GM19035 (cell line): ENCODE results near the gene ENTREP1.
"Not testable (repeated sequence)": the region's sequence is repeated elsewhere in the genome, so short reads cannot be mapped to it uniquely, and the experiment has no call there.

Source experiments
- ATAC-seq: cut with Tn5 transposase; IDR thresholded peaks from one replicate; pipeline ENCODE4 v1.9.1; 2021; ENCODE audit not compliant: unreplicated experiment

The ENTREP1 gene

DNA sequence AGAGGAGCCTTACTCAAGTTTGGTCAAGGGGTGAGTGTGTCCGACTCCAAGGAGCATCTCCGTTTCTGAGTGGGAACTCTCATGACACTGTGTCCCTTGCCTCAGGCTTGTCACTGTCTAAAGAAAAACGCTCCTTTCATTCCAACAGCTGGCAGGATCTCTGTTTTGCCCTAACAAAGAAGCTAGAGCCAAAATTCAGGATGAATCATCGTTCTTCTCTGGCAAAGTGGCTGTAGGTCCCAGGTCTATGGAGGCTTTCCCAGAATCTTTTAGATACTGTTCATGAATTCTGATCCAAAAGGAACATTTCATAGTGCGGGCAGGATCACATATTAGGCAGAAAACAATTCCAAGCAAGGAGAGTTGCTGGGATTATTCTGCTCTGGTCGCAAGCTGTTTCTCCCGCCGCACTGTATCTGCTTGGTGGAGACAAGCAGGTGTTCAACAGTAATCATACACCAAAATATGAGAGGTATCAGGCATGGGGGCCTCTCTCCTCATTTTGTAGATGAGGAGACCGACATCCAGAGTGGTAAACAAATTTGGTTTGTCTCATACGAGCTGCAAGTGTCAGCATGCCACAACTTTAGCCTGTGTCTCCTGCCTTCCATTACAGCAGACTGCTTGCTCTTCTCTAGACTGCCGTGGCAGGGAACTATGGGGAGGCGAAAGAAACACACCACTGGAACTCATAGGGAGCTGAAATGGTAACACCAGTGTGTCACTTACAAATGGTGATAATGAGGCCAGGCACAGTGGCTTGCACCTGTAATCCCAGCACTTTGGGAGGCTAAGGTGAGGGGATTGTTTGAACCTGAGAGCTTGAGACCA lies 72.6 kb downstream of the ENTREP1 start:
- ATAC-seq = no peak

DNA sequence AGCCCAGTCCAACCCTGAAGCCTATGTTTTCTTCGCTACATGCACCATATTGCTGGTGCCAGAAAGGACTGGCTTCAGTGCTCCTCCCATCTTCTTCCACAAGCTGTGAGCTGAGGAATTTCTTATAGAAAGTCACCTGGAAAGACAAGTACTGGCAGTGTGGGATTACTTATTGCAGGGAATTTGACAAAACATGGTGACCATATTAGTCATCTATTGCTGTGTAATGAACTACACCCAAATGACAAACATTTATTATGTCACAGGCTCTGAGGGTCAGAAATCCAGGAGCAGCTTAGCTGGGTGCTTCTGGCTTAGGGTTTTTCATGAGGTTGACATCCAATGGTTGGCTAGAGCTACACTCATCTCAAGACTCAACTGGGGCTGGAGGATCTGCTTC lies 75.5 kb downstream of the ENTREP1 start:
- no peak for ATAC-seq

GRCh38 chr9:69409936-69410335 lies 84.9 kb downstream of the ENTREP1 start:
- ATAC-seq = not testable (repeated sequence)

GRCh38 chr9:69411246-69411645 lies 86.2 kb downstream of the ENTREP1 start:
- ATAC-seq = no peak

DNA sequence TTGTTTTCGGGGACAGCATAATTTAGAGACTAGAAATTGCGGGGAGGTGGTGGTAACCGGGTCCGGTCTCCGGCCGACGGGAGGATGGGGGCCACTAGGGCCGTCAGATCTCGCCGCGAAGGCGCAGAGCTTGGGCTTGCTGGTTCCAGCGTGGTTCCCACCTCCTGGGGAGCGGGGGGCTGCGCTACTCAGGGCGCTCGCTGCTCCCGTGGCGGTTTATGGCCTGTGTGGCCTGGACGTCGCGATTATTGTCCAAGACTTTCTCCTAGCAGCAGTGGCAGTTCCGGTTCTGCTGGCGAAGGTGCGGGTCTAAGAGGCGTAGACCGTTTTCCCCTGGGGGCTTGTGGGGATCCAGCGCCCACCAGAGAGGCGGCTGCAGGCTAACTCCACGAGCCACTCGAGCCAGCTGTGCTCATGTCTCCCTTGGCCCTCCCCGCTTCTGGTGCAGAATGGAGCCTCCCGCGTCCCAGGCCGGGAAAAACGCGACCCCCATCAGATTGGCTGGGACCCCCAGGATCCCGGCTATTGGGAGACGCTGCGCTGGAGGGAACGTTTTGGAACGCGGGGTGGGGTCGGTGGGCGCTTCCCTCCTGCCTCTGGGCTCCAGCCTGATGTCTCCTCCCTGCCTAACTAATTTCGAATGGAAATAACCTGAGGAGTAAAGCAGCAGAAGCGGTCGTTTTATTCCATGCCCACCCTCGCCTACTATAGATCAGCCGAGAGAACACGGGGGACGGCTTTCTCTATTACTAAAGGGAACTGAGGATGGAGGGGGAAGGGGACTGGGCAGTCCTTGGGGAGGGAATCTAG lies 87.1 kb downstream of the ENTREP1 start:
- no peak for ATAC-seq

- no peak for ATAC-seq
Observed at GRCh38 chr9:69412741-69413150, 87.7 kb downstream of the ENTREP1 start.

DNA sequence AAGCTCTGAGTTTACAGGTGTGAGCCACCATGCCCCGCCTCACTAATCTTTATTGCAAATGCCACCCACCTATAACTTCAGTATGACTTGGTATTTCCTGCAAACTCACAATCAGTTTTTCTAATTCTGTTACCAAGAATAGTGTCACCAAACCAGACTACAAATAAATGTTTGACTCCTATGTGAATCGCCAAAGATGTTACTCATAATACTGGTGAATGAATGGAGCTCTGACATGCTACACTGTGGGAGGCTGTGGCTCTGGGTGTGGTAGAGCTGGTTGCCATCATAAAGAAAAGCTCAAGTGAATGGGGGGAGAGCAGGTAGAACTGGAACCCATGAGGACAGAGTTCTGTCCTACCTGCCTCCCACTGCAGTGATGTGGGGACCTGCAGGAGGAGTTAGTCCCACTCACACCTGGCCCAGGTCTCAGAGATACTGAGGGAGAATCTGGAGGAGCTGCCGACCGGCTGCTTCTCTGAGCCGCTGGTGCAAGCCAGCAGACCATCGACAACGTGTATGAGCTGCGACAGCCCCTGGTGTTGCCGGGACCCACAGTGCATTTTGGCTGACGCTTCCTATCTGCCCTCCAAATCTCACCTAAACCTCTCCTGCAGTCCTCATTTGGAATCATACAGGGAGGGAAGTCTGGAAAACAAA lies 95.7 kb downstream of the ENTREP1 start:
- ATAC-seq = no peak

DNA sequence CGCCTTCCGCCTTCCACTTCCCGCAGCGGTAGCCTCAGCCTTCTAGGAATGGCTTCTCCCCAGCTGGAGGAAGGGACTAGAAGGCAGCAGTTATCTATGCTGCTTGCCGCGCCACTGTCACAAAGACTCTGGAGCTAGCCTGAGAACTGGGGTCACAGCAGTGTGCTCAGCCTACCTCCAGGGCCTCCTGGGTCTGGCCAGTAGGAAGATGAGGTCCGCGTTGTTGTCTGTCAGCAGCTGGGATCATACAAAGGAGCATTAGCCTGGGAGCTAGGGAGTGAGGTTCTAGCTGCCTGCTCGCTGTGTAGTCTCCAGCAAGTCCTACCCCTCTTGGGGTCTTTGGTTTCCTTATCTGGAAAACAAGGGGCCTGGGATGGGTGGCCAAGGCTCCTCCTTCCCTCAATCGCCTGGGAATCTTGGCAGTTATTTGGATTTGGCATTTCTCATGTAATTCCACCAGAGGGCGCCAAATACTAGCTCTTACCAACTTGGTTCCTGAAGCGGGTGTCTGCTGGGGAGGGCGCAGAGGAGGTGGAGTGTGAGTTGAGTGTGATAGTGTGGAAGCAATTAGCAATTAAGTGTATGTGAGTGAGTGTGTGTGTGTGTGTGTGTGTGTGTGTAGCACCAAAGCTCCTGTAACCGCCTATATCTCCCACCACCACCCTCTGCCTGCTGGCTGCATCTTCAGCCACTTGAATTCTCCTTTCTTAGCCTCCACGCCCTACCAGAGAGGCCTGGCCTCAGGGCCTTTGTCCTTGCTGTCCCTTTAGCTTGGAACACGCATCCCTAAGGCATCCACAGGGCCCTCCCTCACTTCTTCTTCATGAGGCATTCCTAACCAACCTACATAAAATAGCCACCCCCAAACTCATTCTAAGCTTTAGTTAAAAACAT lies 97.1 kb downstream of the ENTREP1 start:
- peak; percentile 59 for ATAC-seq

DNA sequence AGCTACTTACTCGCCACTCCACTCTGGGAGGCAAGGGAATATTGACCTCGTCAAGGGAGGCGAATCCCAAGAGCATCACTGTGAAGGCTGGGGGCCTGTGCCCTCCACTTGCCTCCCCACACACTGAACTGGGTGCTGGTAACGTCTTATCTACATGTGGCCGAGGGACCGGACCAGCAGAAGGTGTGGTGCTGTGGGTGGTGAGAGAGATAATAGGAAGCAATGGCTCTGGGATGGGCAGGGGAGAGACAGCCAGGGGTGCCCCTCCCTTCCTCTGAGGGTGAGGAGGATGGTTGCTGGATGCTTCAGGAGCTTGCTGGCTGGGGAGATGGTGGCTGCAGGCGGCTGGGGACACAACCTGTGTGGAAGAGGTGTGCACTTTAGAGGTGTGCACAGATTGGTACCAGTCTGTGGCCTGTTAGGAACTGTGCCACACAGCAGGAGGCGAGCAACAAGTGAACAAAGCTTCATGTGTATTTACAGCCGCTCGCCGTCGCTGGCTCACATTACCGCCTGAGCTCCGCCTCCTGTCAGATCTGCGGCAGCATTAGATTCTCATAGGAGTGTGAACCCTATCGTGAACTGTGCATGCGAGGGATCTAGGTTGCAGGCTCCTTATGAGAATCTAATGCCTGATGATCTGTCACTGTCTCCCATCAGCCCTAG lies 100.3 kb downstream of the ENTREP1 start:
- ATAC-seq = no peak

DNA sequence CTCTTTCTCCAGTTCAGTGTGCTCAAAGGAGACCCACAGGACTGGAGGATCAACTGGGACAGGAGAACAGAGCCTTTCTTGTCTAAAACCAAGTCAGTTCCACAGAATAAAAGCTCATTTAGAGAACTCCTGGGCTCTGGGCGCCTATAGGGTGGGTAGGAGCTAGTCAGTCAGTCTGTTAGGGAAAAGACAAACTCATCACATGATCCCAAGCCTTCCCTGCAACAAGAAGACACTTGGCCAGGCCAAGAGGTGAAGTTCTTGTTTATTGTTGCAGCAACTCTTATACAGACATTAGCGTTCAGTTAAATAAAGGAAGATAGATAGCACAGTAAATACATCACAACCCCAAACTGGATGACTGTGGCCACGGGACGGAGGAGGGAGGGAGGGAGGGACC lies 102.3 kb downstream of the ENTREP1 start:
- no peak for ATAC-seq

GRCh38 chr9:69428017-69428785 lies 103.2 kb downstream of the ENTREP1 start:
- ATAC-seq = no peak

- ATAC-seq = no peak
Observed at GRCh38 chr9:69429281-69429680, 104.3 kb downstream of the ENTREP1 start.

DNA sequence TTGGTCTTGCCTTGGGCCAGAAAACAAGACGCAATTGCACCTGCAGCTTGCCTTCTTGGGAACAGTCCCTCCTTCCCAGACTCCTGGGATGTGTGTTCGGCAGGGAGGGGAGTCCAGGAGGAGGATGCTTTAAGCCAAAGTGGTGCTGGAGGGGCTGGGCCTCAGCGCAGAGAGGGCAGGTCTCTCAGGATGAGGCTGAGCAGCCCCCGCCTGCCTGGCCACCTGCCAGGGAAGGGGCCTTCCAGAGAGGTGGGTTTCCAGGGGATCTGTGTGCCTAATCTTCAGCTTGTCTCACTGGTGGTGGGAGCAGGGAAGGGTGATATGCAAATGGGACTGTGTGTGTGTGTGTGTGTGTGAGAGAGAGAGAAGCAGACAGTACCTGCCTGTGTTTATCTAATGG lies 105.2 kb downstream of the ENTREP1 start:
- ATAC-seq = no peak

DNA sequence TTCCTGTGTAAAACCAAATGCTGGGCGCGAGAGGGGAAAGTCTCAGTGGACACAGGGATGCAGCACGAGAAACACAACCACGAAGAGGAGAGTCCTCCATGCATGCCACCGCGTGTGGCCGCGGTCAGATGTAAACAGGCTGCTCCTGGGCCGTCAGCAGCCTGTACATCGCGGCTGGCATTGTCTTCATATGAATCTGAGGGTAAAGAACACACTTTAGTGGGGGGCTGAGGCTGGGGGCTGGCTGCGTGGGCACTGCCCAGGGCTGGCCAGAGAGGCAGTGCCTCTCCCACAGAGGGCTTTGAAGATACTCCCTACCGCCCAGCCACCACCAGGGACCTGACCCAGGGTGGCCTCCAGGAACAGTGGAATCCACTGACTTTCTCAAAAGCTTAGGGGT lies 106.2 kb downstream of the ENTREP1 start:
- no peak for ATAC-seq

- no peak for ATAC-seq
Observed at GRCh38 chr9:69431777-69432176, 106.8 kb downstream of the ENTREP1 start.

GRCh38 chr9:69432623-69433022 lies 107.6 kb downstream of the ENTREP1 start:
- ATAC-seq = no peak

DNA sequence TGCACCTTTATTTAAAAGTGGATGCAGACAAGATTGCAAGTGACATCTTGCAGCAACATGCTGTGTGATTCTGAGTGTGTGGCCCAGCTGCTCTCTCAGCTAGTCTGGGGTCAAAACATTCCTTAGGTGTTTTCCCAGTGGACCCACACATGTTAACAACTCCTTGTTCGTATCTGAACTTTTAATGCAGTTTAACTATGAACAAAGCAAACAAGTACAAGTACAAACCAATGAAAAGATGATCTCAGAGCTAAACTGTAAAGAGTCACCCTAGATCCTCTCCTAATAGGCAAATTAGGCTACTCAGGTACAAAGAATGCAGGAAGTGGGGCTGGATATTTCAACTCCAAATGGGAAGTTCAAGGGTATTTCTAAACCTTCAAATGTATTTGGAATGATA lies 108.4 kb downstream of the ENTREP1 start:
- ATAC-seq = no peak

DNA sequence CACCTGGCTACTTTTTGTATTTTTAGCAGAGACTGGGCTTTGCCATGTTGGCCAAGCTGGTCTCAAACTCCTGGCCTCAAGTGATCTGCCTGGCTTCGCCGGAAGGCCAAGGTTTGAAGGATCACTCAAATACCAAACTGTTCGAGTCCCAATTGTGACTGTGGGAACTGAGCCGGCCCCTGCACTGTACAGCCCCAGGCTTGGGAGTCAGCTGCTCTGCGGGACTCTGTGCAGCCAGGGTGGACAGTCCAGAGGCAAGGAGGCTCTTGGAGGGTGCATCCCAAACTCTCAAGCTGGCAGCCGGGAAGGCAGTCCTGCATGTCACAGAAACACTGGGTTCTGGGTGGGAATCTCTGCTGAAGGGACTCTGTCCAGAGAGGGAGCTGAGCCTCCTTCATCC lies 109.0 kb downstream of the ENTREP1 start:
- no peak for ATAC-seq

GRCh38 chr9:69439654-69440053 lies 114.6 kb downstream of the ENTREP1 start:
- ATAC-seq = not testable (repeated sequence)
